HG03469 (cell line): ENCODE measurements around the gene LRRC8C.
"Not testable (repeated sequence)": the region's sequence is repeated elsewhere in the genome, so short reads cannot be mapped to it uniquely, and the experiment has no call there.

ENCODE experiments used
- ATAC-seq: cut with Tn5 transposase; IDR thresholded peaks from one replicate; pipeline ENCODE4 v1.9.1; 2021; ENCODE audit warnings: mild to moderate bottlenecking, moderate library complexity, moderate number of reproducible peaks; ENCODE audit not compliant: unreplicated experiment

The LRRC8C gene

GRCh38 chr1:89607586-89608318 lies 25.2 kb upstream of the LRRC8C start:
- ATAC-seq: no peak

GRCh38 chr1:89608319-89608983 lies 24.5 kb upstream of the LRRC8C start:
- ATAC-seq: no peak

- ATAC-seq: no peak
These were observed 23.8 kb upstream of the LRRC8C start for GRCh38 chr1:89608984-89609725.

GRCh38 chr1:89609781-89610456 lies 23.0 kb upstream of the LRRC8C start:
- ATAC-seq: no peak

DNA sequence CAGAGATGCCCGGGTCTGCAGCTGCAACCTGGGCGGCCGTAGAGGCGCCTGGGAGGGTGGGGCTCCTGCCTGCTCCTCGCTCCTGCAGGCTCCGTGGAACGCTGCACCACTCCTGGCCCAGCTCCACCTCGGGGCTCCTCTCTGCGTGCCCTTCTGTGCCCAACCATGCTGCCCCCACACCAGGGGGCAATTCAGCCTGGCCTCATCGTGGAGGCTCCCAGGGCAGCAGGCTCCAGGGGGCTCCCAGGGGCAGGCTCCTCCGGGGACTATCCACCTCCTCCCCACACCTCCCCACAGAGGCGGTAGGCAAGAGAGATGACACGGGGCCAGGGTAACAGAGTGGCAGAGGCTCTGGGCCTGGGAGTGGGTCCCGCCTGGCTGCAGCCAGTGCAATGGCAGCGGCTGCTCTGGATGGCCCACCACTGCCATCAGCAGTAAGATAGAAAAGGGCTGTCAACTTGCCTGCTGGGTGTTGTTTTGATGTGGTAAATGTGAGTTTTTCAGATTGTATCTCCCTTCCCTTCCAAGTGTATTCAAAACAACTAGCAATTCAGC lies 22.4 kb upstream of the LRRC8C start:
- ATAC-seq: no peak

- peak; percentile 98 for ATAC-seq
These were observed 21.2 kb upstream of the LRRC8C start for GRCh38 chr1:89611721-89612120.

- ATAC-seq: no peak
These were observed 19.0 kb upstream of the LRRC8C start for GRCh38 chr1:89613928-89614327.

DNA sequence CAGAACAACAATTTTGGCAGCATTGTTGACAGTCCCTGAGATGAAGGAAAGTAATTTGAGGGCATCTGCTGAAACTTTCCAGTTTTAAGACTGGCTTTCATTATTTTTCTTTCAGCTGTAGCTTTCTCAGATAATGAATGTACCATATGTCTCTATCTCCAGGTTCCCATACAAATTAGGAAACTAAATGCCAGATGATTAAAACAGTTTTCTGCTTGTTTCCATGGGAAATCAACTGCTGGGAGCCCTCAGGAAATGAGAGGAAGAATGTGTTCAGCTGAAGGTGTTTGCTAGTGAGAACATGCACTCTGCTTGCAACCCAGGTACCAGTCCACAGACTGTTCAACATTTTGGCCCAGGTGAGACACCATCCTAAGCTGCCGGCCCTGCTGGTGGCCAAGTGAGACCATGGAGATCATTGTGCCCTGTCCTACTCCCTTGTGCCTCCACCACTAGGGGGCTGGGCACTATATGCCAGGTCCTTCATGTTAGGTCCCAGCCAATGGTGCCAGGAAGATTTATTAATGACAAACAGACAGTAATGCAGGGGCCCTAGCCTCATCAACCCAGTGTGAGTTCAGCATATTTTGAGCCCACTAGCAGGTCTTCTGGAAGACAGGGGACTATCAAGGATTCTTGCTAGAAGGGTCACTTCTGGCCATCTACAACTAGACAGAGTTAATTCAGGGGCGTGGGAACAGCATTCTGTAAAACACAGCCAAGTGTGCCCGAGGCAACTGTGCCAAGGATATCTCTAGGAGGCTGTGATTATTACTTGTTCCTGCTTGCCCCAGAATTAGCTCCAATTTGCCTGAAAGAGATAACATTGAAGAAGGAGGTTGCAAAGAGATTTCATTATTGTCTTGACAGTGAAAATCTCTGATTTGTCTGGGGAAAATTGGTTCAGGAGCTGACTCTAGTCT lies 17.0 kb upstream of the LRRC8C start:
- no peak for ATAC-seq

DNA sequence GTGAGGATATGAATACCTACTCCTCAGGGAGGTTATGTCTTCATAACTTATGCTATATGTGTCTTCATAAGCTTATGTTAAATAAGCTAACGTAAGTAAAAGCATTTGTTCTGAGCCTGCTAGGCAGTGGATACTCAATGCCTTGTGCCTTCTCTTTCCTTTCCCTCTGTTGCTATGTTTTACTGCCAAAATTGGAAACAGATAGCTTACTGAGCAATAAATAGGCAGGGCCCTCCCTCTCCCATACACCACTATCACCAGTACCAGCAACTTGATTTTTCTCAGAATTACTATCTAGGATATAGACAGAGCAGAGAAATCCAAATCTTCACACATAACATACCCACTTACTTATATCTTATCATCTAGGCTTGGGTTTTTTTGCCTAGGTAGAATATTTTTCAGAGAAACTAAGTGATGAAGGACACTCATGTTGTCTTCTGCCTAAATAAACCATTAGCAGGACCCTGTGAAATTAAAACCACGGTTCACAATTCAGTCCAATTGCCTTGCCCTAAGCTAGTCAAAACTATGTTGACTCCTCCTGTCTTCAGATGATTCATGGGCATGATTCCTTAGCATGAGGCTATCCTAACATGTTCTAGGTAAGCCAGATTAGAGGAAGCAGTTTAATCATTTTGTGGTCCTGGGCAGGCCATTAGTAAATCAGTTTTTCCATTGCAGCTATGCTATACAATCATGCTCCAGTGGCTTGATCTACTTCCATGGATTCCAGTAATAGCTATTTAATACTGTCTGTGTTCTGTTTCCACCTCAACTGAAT lies 15.9 kb upstream of the LRRC8C start:
- ATAC-seq: no peak

- no peak for ATAC-seq
These were observed 12.3 kb upstream of the LRRC8C start for GRCh38 chr1:89620664-89621063.

GRCh38 chr1:89622895-89623294 lies 10.0 kb upstream of the LRRC8C start:
- no peak for ATAC-seq

DNA sequence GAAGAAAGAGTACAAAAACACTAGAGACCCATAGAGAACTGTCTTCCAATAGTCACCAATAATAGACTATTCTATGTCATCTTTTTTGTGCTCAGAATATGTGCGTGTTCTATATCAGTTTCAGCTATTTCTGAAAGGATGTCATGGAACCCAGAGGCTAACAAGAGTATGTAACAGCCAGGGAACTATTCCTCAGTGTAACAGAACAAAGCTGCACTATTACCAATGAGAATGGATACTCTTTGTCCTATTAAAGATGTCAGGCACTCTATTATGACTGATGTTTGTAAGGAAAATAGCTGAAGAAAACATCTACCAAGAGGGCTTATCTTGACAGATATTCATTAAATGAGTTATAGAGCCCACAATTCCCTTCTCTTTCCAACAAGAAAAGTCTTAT lies 8.6 kb upstream of the LRRC8C start:
- ATAC-seq: no peak

DNA sequence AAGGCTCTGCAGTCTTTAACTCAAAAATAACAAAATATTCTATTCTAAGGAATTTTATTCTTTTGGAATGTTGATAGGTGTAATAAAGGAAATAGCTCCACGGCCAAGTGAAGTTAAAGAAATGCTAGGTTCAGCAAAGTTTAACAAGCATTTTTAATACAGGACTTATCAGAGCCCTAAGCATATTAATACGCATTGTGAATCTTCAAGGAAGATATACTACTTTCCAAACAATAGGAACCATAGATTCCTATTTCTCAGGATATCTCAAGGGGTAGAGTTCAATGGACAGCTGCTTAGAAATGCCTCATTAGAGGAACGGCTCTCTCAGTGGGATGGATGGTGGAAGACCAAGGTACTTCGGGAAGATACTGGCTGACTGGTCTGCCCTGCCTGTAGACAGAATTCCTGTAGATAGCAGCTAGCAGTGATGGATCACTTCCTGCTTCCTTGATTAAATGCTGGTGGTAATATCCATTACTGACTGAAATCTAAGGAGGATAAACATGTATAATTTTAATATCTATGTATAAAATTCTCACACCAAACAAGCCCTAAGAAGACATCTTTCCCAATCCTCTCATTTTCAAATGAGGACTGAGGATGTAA lies 8.1 kb upstream of the LRRC8C start:
- ATAC-seq: no peak

DNA sequence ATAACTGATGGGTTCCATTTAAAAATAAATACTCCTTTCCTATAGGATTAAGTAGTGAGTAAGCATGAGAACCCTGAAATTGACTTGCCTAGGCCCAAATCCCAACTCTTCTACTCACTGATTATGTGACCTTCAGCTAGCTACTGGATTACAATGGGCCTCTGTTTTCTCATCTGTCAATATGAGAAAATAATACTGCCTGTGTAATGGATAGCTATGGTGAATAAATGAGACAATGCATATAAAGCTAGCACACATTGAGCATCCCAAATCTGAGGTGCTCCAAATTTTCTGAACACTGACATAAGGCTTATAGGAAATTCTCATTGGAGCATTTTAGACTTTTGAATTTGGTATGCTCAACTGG lies 5.3 kb upstream of the LRRC8C start:
- ATAC-seq: no peak

DNA sequence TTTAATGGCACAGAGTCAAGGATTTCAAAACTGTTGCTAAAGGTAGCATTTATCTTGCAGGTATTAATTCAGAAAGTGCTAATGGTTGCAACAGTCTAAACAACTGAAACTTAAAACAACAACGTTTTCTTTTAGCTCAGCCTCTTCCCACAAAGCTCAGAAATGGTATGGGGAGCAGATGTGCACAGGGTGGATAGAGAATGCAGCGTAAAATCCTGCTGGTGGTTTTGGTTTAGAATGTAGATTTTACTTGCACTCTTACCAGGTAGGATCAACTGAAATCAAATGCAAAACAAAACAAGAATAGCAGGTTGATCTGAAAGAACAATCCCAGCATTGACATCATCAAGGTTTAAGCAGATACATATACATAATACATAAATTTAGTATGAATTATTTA lies 3.8 kb upstream of the LRRC8C start:
- ATAC-seq: no peak

DNA sequence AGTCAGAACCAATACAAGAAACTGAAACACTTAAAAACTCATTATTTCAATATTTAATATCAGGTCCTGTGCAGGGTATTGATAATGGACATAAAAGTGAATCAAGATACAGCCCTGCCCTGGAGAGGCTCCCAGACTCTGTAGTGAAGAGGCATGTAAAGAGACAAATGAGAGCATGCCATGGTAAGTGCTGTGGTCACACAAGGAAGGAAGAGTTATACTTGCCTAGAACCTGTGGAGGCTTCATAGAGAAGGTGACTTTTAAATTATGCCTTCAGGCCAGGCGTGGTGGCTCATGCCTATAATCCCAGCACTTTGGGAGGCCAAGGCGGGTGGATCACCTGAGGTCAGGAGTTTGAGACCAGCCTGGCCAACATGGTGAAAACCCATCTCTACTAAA lies 3.3 kb upstream of the LRRC8C start:
- ATAC-seq: not testable (repeated sequence)

- ATAC-seq: no peak
These were observed 2.9 kb upstream of the LRRC8C start for GRCh38 chr1:89630048-89630447.

DNA sequence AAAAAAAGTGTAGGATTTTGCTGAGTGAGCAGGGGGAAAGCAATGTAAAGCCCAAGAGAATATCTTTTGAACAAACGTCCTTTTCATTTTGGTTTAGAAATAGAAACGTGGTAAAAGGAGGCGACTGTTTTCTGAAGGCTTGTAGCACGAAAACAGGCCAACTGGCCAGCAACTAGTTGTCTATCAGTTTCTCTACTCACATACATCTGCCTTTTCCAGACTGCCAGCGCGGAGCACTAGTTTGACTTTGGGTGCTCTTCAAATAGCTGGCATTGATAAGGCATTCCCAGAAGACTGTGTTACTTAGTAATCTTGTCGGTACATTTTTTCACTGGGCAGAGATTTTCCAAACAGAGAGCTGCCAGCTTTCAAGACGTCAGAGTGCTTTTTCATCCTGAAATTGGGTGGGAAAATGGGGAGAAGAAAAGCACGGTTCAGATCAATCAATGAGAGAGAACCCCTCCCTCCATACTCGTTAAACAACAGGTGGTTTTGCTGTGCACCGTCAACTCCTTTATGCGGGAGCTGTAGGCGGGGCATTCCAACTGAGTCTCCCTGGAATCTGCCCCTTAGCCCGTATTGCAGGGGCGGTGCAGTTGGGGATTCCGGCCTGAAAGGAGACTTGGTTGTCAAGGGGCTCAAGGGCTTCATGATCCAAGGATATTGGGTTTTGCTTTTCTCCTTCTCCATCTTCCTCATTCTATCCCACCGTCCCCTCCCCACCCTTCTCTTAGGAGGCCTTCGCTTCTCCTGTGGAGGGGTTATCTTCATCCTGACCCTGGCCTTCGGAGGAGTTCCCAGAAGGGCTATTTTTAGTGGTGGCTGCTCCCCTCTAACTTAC lies 884 bp upstream of the LRRC8C start:
- no peak for ATAC-seq
